Peyer's patch (tissue), 4 donors: ENCODE results near the gene TNPO2. TPM values are rescaled to one million over a fixed set of nuclear protein-coding genes. Genes with fewer than 3 reads are reported as not detected.

ENCODE experiments used
- DNase-seq, 3 donors: peaks; one replicate each; pipeline ENCODE4 v3.0.0-alpha.2; 2017 to 2019
- H3K27ac ChIP-seq, 4 donors: fragments of 200-600 bp; sonication (generic); one replicate each; pipeline ENCODE4 v1.5.1; 2016 to 2019
- H3K27me3 ChIP-seq, 2 donors: fragments of 200-600 bp; sonication (generic); one replicate each; pipeline ENCODE4 v1.5.1; 2019
- H3K36me3 ChIP-seq, 3 donors: fragments of 200-600 bp; sonication (generic); one replicate each; pipeline ENCODE4 v1.5.1; 2016 to 2019
- H3K4me1 ChIP-seq, 4 donors: fragments of 200-600 bp; sonication (generic); one replicate each; pipeline ENCODE4 v1.5.1; 2016 to 2019
- H3K4me3 ChIP-seq, 4 donors: fragments of 200-600 bp; sonication (generic); 1 replicate in 3 of 4; 2 replicates in 1 of 4; pipeline ENCODE4 v1.5.1; 2016 to 2019; ENCODE audit warnings: mild to moderate bottlenecking in 1 of 4
- H3K9me3 ChIP-seq, 4 donors: fragments of 200-600 bp; sonication (generic); one replicate each; pipeline ENCODE4 v1.5.1; 2016 to 2019; ENCODE audit warnings: mild to moderate bottlenecking in 1 of 4
- CTCF ChIP-seq, 6 experiments: fragments of 450-650 bp in 4 of 6; fragments of 200-600 bp in 2 of 6; sonication (generic) in 1 of 6; IDR thresholded peaks; one replicate each; pipeline ENCODE4 v1.5.1; 2017 to 2019; ENCODE audit warnings: antibody characterized with exemption in 6 of 6, mild to moderate bottlenecking in 3 of 6, moderate library complexity in 1 of 6
- POLR2A ChIP-seq, 2 donors: fragments of 450-650 bp; IDR thresholded peaks; one replicate each; pipeline ENCODE4 v1.5.1; 2017; ENCODE audit warnings: antibody characterized with exemption in 2 of 2, mild to moderate bottlenecking in 2 of 2, moderate library complexity in 2 of 2
- total RNA-seq, 4 donors: library from RNA; depleted of rRNA; stranded (reverse); fragments of >200 nt; gene quantifications; one replicate each; pipeline ENCODE4 v1.1.0, GENCODE V29; 2016

The TNPO2 gene
- total RNA-seq, 4 donors from 2014 or later, result 39.1 to 131 (median 103) TPM

GRCh38 chr19:12695514-12695913, 28.2 kb downstream of the TNPO2 start:
- Histone ChIP-seq H3K4me1 (peaks cover 0 to 15% (median 10%) of the 10 kb centered on the region in 4 donors), H3K27me3 (no peaks in the 10 kb centered on the region), H3K4me3 (peak overlapping the region; percentile 57 to 97 (median 80)), H3K27ac (no peak overlapping the region), H3K9me3 (no peaks in the 10 kb centered on the region), H3K36me3 (peaks cover 0 to 10% (median 0%) of the 10 kb centered on the region in 3 donors)
- TF ChIP-seq CTCF (IDR thresholded peaks at IDR 0.05) (no peak), POLR2A (IDR thresholded peaks at IDR 0.05) (no peak)
- DNase-seq, result no peak

GRCh38 chr19:12695096-12695495, 28.6 kb downstream of the TNPO2 start:
- H3K4me3 ChIP-seq, result no peak overlapping the region

GRCh38 chr19:12694641-12695040, 29.1 kb downstream of the TNPO2 start:
- TF ChIP-seq POLR2A (IDR thresholded peaks at IDR 0.05) (no peak), CTCF (IDR thresholded peaks at IDR 0.05) (no peak)

More at GRCh38 chr19:12695096-12695495, 28.6 kb downstream of the TNPO2 start:
- no peak for DNase-seq
- no peaks in the 10 kb centered on the region for H3K27me3 ChIP-seq
- H3K4me1 ChIP-seq, result peaks cover 0 to 15% (median 10%) of the 10 kb centered on the region in 4 donors
- TF ChIP-seq CTCF (IDR thresholded peaks at IDR 0.05), result no peak
- no peak for TF ChIP-seq POLR2A (IDR thresholded peaks at IDR 0.05)
- no peak overlapping the region for H3K27ac ChIP-seq
- no peaks in the 10 kb centered on the region for H3K9me3 ChIP-seq
- H3K36me3 ChIP-seq, result peaks cover 0 to 6% (median 0%) of the 10 kb centered on the region in 3 donors

GRCh38 chr19:12692960-12693359, 30.8 kb downstream of the TNPO2 start:
- H3K36me3 ChIP-seq, result no peaks in the 10 kb centered on the region
- H3K4me3 ChIP-seq, result no peak overlapping the region
- no peaks in the 10 kb centered on the region for H3K9me3 ChIP-seq
- peaks cover 0 to 15% (median 10%) of the 10 kb centered on the region in 4 donors for H3K4me1 ChIP-seq
- DNase-seq, result no peak
- H3K27ac ChIP-seq, result no peak overlapping the region
- no peaks in the 10 kb centered on the region for H3K27me3 ChIP-seq
- TF ChIP-seq CTCF (IDR thresholded peaks at IDR 0.05) (no peak), POLR2A (IDR thresholded peaks at IDR 0.05) (no peak)

More at GRCh38 chr19:12694641-12695040, 29.1 kb downstream of the TNPO2 start:
- H3K36me3 ChIP-seq, result peaks cover 0 to 2% (median 0%) of the 10 kb centered on the region in 3 donors
- H3K9me3 ChIP-seq, result no peaks in the 10 kb centered on the region
- no peak for DNase-seq
- H3K4me1 ChIP-seq, result peaks cover 0 to 15% (median 10%) of the 10 kb centered on the region in 4 donors
- no peaks in the 10 kb centered on the region for H3K27me3 ChIP-seq
- H3K4me3 ChIP-seq, result no peak overlapping the region
- H3K27ac ChIP-seq, result no peak overlapping the region

GRCh38 chr19:12689581-12690216, 34.0 kb downstream of the TNPO2 start:
- no peaks in the 10 kb centered on the region for H3K9me3 ChIP-seq
- no peak overlapping the region for H3K4me3 ChIP-seq
- H3K27ac ChIP-seq, result no peak overlapping the region
- no peaks in the 10 kb centered on the region for H3K36me3 ChIP-seq
- peaks cover 0 to under 1% (median 0%) of the 10 kb centered on the region in 4 donors for H3K4me1 ChIP-seq
- TF ChIP-seq POLR2A (IDR thresholded peaks at IDR 0.05) (no peak), CTCF (IDR thresholded peaks at IDR 0.05) (no peak)
- no peaks in the 10 kb centered on the region for H3K27me3 ChIP-seq
- no peak for DNase-seq
